KOPT-K1 (cell line): Measurements from ENCODE around the gene CEP85L.

Experiments
- H3K27ac ChIP-seq: fragments of 200-600 bp; sonication (generic); 2 replicates; pipeline ENCODE4 v1.5.1; 2016; ENCODE audit warnings: antibody characterized with exemption, mild to moderate bottlenecking, low read depth, low read length; ENCODE audit not compliant: poor library complexity, severe bottlenecking
- H3K36me3 ChIP-seq: fragments of 200-600 bp; sonication (generic); 2 replicates; pipeline ENCODE4 v1.5.1; 2017; ENCODE audit warnings: antibody characterized with exemption, mild to moderate bottlenecking, low read length, moderate library complexity; ENCODE audit not compliant: insufficient read depth
- H3K9me3 ChIP-seq: fragments of 200-600 bp; sonication (generic); 2 replicates; pipeline ENCODE4 v1.5.1; 2017; ENCODE audit warnings: antibody characterized with exemption, low read length, mild to moderate bottlenecking; ENCODE audit not compliant: insufficient read depth, poor library complexity, severe bottlenecking

CEP85L gene

DNA sequence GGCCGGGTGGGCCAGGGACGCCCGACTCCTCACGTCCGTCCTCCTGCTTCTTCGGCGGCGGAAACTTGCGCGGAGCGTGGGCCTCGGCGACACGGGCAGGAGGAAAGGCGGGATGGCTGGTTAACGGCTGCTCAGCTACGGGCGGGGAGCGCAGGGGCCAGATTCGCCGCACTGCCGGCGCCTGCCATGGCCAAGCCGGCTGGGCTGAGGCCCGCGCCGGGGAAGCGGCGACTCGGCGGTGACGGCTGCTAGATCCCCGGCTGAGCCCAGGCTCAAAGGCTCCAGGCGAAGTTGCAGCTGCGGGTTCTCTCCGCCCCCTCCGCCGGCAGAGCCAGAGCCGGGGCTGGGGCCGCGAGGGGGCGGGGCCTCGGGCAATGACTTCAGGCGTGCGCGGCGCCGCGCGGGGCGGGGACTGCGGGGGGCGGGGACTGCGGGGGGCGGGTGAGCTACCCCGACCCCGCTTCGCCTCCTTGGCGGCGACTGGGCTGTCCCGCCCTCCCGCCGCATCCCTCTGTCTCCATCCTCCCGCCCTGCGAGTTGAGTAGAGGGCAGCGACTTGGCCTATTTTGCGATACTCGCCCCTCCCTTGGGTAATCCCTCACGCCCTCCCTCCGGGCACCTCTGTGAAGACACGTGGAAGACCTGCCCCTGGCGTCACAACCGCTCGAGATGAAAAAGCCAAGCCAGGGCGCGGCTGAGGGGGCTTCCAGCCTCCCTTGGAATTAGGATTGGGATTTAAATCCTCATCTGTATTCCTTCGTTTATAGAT, at the start of gene CEP85L:
Gene CEP85L (minus strand): TSS at position 310 of the 769 bp plus-strand sequence. CDS start 322 bp downstream, outside the sequence.
- Histone ChIP-seq H3K9me3 (no peaks in the 10 kb centered on the region), H3K27ac (peak within 1 kb of the TSS; percentile 89), H3K36me3 (peaks cover 14% of the 10 kb centered on the region)

DNA sequence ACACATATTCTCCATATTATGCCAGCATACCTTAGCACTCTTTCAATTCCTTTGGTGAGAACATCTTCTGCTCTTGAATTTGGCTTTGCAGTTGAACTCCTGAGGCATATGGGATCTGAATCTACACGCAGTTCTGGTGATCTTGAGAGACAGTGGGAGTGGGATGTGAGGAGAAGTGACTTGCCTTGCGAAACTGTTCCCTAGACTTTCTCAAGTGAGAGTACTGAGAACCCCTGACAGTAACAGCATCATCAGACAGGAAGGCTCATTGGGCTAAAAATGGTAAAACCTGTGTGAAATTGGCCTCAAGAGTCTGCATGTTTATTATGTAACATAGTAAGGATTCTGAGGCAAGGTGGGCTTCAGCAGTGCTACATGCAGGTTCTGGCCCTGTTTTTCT, 49.1 kb upstream of the CEP85L start:
- Histone ChIP-seq H3K36me3 (peaks cover 46% of the 10 kb centered on the region), H3K9me3 (no peaks in the 10 kb centered on the region), H3K27ac (no peak overlapping the region)

GRCh38 chr6:118697554-118697953, 46.2 kb upstream of the CEP85L start:
- H3K36me3 ChIP-seq, result peaks cover 34% of the 10 kb centered on the region
- H3K27ac ChIP-seq, result no peak overlapping the region
- no peaks in the 10 kb centered on the region for H3K9me3 ChIP-seq

GRCh38 chr6:118696271-118696670, 44.9 kb upstream of the CEP85L start:
- H3K36me3 ChIP-seq, result peaks cover 28% of the 10 kb centered on the region
- H3K27ac ChIP-seq, result no peak overlapping the region
- H3K9me3 ChIP-seq, result no peaks in the 10 kb centered on the region

DNA sequence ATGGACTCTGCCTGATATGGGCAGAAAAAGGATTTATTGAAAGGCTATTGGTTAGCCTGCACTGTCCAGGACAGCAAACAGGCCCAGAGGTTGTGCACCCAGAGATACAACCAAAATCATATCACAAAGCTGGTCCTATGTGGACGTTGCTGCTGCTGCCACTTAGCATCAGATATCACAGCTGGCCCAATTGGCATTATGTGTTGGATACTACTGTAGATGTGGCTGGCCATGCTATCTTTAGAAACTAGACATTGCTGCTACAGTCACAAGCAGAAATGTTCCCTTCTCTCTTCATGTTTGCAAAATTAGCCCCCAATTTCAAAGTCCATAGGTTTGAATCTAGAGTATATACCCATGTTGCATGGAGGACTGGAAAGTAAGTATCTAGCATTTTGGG, 42.2 kb upstream of the CEP85L start:
- Histone ChIP-seq H3K27ac (no peak overlapping the region), H3K36me3 (peaks cover 21% of the 10 kb centered on the region), H3K9me3 (no peaks in the 10 kb centered on the region)

- Histone ChIP-seq H3K36me3 (peaks cover 7% of the 10 kb centered on the region; the same call in 1 of the 2 replicates), H3K9me3 (no peaks in the 10 kb centered on the region), H3K27ac (no peak overlapping the region)
These were observed 34.5 kb upstream of the CEP85L start for GRCh38 chr6:118685823-118686449.

DNA sequence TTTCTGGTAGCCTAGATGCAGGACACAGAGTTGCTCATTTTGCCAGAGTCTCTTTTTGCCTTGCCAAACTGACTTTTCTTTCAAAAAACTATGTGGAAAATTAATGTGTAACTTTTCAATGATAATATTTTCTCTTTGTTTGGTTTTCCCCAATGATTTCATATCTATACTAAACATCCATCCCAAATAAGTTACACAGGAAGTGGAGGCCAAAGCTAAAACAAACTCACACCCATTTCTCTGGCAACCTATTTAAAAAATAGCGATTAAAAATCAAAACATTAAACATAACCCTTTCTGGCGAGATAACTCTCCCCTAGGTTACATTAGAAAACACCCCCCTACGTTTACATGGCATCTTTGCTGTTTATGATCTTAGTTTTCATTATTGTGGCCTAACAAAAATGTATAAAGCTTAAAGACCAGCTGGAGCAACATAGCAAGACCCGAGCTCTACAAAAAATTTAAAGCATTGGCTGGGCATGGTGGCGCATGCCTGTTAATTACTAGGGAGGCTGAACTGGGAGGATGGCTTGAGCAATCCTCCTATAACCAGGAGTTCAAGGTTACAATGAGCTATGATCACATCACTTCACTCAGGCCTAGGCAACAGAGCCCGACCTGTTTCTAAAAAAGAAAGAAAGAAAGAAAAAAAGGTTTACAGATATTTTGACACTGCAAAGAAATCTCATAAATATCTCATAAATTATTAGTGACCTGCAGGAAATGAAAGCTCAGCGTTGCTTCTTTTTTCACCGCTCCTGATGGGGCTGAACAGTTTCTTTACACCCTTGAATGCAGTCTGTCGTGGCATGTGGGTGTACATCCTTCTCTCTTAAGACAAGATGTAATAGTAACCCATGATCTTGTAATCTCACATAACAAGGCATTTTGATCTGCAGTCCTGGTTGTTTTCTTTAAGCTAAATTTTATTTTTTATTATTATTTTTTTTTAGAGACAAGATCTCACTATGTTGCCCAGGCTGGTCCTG, 32.8 kb upstream of the CEP85L start:
- no peaks in the 10 kb centered on the region for H3K9me3 ChIP-seq
- no peaks in the 10 kb centered on the region for H3K36me3 ChIP-seq
- no peak overlapping the region for H3K27ac ChIP-seq

GRCh38 chr6:118680452-118681095, 29.2 kb upstream of the CEP85L start:
- peak overlapping the region; percentile 16 for H3K27ac ChIP-seq
- no peaks in the 10 kb centered on the region for H3K9me3 ChIP-seq
- no peaks in the 10 kb centered on the region; the same call in 1 of the 2 replicates for H3K36me3 ChIP-seq

GRCh38 chr6:118679327-118679901, 28.0 kb upstream of the CEP85L start:
- no peaks in the 10 kb centered on the region for H3K9me3 ChIP-seq
- no peak overlapping the region for H3K27ac ChIP-seq
- H3K36me3 ChIP-seq, result peaks cover 2% of the 10 kb centered on the region

GRCh38 chr6:118678866-118679265, 27.5 kb upstream of the CEP85L start:
- Histone ChIP-seq H3K27ac (no peak overlapping the region), H3K9me3 (no peaks in the 10 kb centered on the region), H3K36me3 (peaks cover 8% of the 10 kb centered on the region)

- Histone ChIP-seq H3K27ac (no peak overlapping the region), H3K9me3 (no peaks in the 10 kb centered on the region), H3K36me3 (peaks cover 9% of the 10 kb centered on the region)
These were observed 25.8 kb upstream of the CEP85L start for GRCh38 chr6:118677193-118677592.

DNA sequence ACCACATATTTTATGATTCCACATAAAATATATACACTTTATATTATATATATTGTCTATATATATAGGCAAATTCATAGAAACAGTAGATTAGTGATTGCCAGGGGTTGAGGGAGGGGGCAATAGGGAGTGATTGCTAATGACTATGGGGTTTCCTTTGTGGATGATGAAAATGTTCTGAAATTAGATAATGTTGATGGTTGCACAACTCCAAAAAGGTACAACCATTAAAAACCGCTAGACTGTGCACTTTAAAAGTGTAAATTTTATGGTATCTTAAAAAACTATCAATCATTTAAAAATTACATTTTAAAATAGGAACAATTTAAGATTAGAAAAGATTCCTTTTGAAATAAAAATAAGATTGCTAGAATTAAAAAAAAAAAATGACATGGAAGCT, 23.8 kb upstream of the CEP85L start:
- H3K9me3 ChIP-seq, result no peaks in the 10 kb centered on the region
- no peak overlapping the region for H3K27ac ChIP-seq

DNA sequence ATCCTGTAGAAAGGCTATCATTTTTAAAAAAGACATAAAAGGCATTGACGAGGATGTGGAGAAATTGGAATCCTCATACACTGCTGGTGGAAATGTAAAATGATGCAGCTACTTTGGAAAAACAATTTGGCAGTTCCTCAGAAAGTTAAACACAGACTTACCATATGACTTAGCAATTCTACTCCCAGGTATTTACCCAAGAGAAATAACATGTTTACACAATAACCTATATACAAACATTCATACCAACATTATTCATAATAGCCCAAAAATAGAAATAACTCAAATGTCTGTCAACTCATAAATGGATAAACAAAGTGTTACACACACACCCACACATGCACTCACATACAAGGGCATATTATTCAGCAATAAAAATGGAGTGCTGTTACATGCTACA, 23.4 kb upstream of the CEP85L start:
- Histone ChIP-seq H3K27ac (no peak overlapping the region), H3K36me3 (peaks cover 9% of the 10 kb centered on the region), H3K9me3 (no peaks in the 10 kb centered on the region)

More for the DNA sequence above, 23.8 kb upstream of the CEP85L start:
- peaks cover 9% of the 10 kb centered on the region for H3K36me3 ChIP-seq

DNA sequence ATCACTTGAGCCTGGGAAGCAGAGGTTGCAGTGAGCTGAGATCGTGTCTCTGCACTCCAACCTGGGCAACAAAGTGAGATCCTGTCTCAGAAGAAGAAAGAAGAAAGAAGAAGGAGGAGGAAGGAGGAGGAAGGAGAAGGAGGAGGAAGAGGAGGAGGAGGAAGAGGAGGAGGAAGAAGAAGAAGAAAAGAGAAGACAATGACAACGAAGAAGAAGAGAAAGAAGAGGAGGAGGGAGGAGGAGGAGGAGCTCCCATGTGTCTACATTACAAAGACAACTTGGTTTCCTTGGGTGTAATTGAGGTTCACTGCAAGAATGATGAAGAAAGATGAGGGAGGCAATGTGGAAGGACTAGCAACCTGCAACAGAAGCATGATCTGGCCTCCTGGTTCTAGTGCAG, 21.3 kb upstream of the CEP85L start:
- Histone ChIP-seq H3K27ac (no peak overlapping the region), H3K36me3 (peaks cover 9% of the 10 kb centered on the region; the same call in 1 of the 2 replicates), H3K9me3 (no peaks in the 10 kb centered on the region)
